Neural cell (in vitro differentiated cells): ENCODE measurements around the gene SLBP. TPM values are rescaled to one million over a fixed set of nuclear protein-coding genes. Genes with fewer than 3 reads are reported as not detected.

Source experiments
- H2AFZ ChIP-seq: fragments of 200-600, 300-800 bp; sonication (generic), shearing (Covaris generic); 2 replicates; pipeline ENCODE4 v1.6.0; 2014; ENCODE audit warnings: low read depth, mild to moderate bottlenecking, antibody characterized with exemption, low read length, moderate library complexity
- H3F3A ChIP-seq: fragments of 200-600 bp; shearing (Covaris generic); 2 replicates; pipeline ENCODE4 v1.6.1; 2016; ENCODE audit warnings: mild to moderate bottlenecking, moderate library complexity, mixed read lengths, antibody characterized with exemption, low read length; ENCODE audit not compliant: insufficient read depth, poor library complexity, severe bottlenecking
- H3K27ac ChIP-seq: fragments of 200-600, 300-800 bp; sonication (generic), shearing (Covaris generic); 2 replicates; pipeline ENCODE4 v1.5.1; 2014; ENCODE audit warnings: mild to moderate bottlenecking, low read length, moderate library complexity
- H3K27me3 ChIP-seq: fragments of 300-800, 200-600 bp; sonication (generic), shearing (Covaris generic); 2 replicates; pipeline ENCODE4 v1.6.0; 2014; ENCODE audit warnings: mild to moderate bottlenecking, low read depth, low read length, moderate library complexity; ENCODE audit not compliant: insufficient read depth
- H3K36me3 ChIP-seq: fragments of 300-800, 200-600 bp; sonication (generic), shearing (Covaris generic); 2 replicates; pipeline ENCODE4 v1.5.1; 2014; ENCODE audit warnings: mild to moderate bottlenecking, antibody characterized with exemption, low read length, moderate library complexity; ENCODE audit not compliant: insufficient read depth
- H3K4me2 ChIP-seq: fragments of 300-800, 200-600 bp; sonication (generic), shearing (Covaris generic); 2 replicates; pipeline ENCODE4 v1.6.0; 2014; ENCODE audit warnings: mild to moderate bottlenecking, low read length
- H3K4me3 ChIP-seq: fragments of 300-800, 200-600 bp; sonication (generic), shearing (Covaris generic); 2 replicates; pipeline ENCODE4 v1.5.1; 2014; ENCODE audit warnings: mild to moderate bottlenecking, low read length, moderate library complexity
- H3K79me2 ChIP-seq: fragments of 200-600 bp; shearing (Covaris generic); replicated peaks from 2 replicates; pipeline ENCODE4 v1.6.0; 2014; ENCODE audit warnings: mild to moderate bottlenecking, low read length, moderate library complexity; ENCODE audit not compliant: insufficient read depth
- H3K9ac ChIP-seq: fragments of 300-800, 200-600 bp; sonication (generic), shearing (Covaris generic); 2 replicates; pipeline ENCODE4 v1.6.1; 2016; ENCODE audit warnings: mild to moderate bottlenecking, low read length, mixed read lengths
- H3K9me2 ChIP-seq: fragments of 200-600 bp; shearing (Covaris generic); 2 replicates; pipeline ENCODE4 v1.6.1; 2016; ENCODE audit warnings: mild to moderate bottlenecking, low read length, mixed read lengths; ENCODE audit not compliant: insufficient read depth
- H3K9me3 ChIP-seq: fragments of 200-600, 300-800 bp; sonication (generic), shearing (Covaris generic); 2 replicates; pipeline ENCODE4 v1.6.1; 2016; ENCODE audit warnings: mild to moderate bottlenecking, mixed run types, low read length, moderate library complexity, mixed read lengths
- H4K20me1 ChIP-seq: fragments of 200-600 bp; shearing (Covaris generic); 2 replicates; pipeline ENCODE4 v1.6.1; 2016; ENCODE audit warnings: mild to moderate bottlenecking, mixed run types; ENCODE audit not compliant: insufficient read depth
- EP300 ChIP-seq: fragments of 450-650 bp; conservative IDR thresholded peaks from 2 replicates; pipeline ENCODE4 v1.6.1; 2014; ENCODE audit warnings: antibody characterized with exemption, mild to moderate bottlenecking, moderate library complexity; ENCODE audit not compliant: poor library complexity, severe bottlenecking
- EZH2 ChIP-seq: fragments of 200-600, 300-800 bp; shearing (Covaris generic), sonication (generic); IDR thresholded peaks from 2 replicates; pipeline ENCODE4 v1.6.1; 2014; ENCODE audit warnings: antibody characterized with exemption, low read length, borderline replicate concordance, mild to moderate bottlenecking; ENCODE audit not compliant: insufficient read depth, poor library complexity, severe bottlenecking
- MXI1 ChIP-seq: fragments of 450-650 bp; conservative IDR thresholded peaks from 2 replicates; pipeline ENCODE4 v1.6.1; 2014; ENCODE audit warnings: antibody characterized with exemption, mild to moderate bottlenecking; ENCODE audit not compliant: poor library complexity, severe bottlenecking
- POLR2AphosphoS5 ChIP-seq: IDR thresholded peaks from 2 replicates; pipeline ENCODE4 v1.6.1; 2012
- RAD21 ChIP-seq: fragments of 450-650 bp; conservative IDR thresholded peaks from 2 replicates; pipeline ENCODE4 v1.6.1; 2014; ENCODE audit warnings: antibody characterized with exemption, mild to moderate bottlenecking, moderate library complexity
- SMC3 ChIP-seq: fragments of 450-650 bp; conservative IDR thresholded peaks from 2 replicates; pipeline ENCODE4 v1.6.1; 2014; ENCODE audit warnings: antibody characterized with exemption, mild to moderate bottlenecking, moderate library complexity; ENCODE audit not compliant: poor library complexity
- TAF1 ChIP-seq: IDR thresholded peaks from 2 replicates; pipeline ENCODE4 v1.6.1; 2012; ENCODE audit warnings: low read depth
- polyA plus RNA-seq: library from polyadenylated mRNA; depleted of rRNA; stranded (reverse); fragments of >200 nt; gene quantifications from 2 replicates; pipeline ENCODE4 v1.2.3, GENCODE V29; 2014
- TF ChIP-seq, protein P1 (sequence below): IDR thresholded peaks from 2 replicates; pipeline ENCODE4 v1.6.1; 2012; ENCODE audit warnings: borderline replicate concordance
- TF ChIP-seq, protein P2 (sequence below): fragments of 450-650 bp; IDR thresholded peaks from 2 replicates; pipeline ENCODE4 v1.5.1; 2014; ENCODE audit warnings: antibody characterized with exemption, mild to moderate bottlenecking, moderate library complexity; ENCODE audit not compliant: poor library complexity, severe bottlenecking

Gene SLBP
- polyA plus RNA-seq, 1 donor from 2014 or later, result 111 TPM

DNA sequence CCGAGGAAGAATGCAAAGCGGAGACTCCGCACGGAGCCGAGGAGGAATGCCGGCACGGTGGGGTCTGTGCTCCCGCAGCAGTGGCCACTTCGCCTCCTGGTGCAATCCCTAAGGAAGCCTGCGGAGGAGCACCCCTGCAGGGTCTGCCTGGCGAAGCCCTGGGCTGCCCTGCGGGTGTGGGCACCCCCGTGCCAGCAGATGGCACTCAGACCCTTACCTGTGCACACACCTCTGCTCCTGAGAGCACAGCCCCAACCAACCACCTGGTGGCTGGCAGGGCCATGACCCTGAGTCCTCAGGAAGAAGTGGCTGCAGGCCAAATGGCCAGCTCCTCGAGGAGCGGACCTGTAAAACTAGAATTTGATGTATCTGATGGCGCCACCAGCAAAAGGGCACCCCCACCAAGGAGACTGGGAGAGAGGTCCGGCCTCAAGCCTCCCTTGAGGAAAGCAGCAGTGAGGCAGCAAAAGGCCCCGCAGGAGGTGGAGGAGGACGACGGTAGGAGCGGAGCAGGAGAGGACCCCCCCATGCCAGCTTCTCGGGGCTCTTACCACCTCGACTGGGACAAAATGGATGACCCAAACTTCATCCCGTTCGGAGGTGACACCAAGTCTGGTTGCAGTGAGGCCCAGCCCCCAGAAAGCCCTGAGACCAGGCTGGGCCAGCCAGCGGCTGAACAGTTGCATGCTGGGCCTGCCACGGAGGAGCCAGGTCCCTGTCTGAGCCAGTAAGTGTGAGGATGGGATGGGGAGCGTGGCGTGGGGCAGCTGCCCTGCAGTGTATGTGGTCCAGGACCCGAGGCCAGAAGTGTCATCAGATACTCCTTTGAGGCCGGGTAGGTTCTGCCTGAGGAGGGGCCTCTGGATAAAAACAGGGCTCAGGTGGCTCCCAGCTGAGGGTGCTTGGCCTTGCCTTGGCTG, 16.2 kb upstream of the SLBP start:
- Histone ChIP-seq H2AFZ (no peak overlapping the region), H3K9me3 (no peaks in the 10 kb centered on the region), H3F3A (no peaks in the 10 kb centered on the region), H3K9ac (no peak overlapping the region), H3K4me2 (no peak overlapping the region), H3K27me3 (no peaks in the 10 kb centered on the region), H3K36me3 (no peaks in the 10 kb centered on the region), H3K27ac (no peak overlapping the region), H4K20me1 (no peaks in the 10 kb centered on the region), H3K79me2 (no peaks in the 10 kb centered on the region), H3K9me2 (no peaks in the 10 kb centered on the region), H3K4me3 (no peak overlapping the region)
- TF ChIP-seq, protein P1, sequence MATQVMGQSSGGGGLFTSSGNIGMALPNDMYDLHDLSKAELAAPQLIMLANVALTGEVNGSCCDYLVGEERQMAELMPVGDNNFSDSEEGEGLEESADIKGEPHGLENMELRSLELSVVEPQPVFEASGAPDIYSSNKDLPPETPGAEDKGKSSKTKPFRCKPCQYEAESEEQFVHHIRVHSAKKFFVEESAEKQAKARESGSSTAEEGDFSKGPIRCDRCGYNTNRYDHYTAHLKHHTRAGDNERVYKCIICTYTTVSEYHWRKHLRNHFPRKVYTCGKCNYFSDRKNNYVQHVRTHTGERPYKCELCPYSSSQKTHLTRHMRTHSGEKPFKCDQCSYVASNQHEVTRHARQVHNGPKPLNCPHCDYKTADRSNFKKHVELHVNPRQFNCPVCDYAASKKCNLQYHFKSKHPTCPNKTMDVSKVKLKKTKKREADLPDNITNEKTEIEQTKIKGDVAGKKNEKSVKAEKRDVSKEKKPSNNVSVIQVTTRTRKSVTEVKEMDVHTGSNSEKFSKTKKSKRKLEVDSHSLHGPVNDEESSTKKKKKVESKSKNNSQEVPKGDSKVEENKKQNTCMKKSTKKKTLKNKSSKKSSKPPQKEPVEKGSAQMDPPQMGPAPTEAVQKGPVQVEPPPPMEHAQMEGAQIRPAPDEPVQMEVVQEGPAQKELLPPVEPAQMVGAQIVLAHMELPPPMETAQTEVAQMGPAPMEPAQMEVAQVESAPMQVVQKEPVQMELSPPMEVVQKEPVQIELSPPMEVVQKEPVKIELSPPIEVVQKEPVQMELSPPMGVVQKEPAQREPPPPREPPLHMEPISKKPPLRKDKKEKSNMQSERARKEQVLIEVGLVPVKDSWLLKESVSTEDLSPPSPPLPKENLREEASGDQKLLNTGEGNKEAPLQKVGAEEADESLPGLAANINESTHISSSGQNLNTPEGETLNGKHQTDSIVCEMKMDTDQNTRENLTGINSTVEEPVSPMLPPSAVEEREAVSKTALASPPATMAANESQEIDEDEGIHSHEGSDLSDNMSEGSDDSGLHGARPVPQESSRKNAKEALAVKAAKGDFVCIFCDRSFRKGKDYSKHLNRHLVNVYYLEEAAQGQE, result no peak
- no peak for TF ChIP-seq MXI1
- TF ChIP-seq EZH2, result no peak
- no peak for TF ChIP-seq POLR2AphosphoS5
- no peak for TF ChIP-seq SMC3
- TF ChIP-seq, protein P2, sequence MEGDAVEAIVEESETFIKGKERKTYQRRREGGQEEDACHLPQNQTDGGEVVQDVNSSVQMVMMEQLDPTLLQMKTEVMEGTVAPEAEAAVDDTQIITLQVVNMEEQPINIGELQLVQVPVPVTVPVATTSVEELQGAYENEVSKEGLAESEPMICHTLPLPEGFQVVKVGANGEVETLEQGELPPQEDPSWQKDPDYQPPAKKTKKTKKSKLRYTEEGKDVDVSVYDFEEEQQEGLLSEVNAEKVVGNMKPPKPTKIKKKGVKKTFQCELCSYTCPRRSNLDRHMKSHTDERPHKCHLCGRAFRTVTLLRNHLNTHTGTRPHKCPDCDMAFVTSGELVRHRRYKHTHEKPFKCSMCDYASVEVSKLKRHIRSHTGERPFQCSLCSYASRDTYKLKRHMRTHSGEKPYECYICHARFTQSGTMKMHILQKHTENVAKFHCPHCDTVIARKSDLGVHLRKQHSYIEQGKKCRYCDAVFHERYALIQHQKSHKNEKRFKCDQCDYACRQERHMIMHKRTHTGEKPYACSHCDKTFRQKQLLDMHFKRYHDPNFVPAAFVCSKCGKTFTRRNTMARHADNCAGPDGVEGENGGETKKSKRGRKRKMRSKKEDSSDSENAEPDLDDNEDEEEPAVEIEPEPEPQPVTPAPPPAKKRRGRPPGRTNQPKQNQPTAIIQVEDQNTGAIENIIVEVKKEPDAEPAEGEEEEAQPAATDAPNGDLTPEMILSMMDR, result no peak

DNA sequence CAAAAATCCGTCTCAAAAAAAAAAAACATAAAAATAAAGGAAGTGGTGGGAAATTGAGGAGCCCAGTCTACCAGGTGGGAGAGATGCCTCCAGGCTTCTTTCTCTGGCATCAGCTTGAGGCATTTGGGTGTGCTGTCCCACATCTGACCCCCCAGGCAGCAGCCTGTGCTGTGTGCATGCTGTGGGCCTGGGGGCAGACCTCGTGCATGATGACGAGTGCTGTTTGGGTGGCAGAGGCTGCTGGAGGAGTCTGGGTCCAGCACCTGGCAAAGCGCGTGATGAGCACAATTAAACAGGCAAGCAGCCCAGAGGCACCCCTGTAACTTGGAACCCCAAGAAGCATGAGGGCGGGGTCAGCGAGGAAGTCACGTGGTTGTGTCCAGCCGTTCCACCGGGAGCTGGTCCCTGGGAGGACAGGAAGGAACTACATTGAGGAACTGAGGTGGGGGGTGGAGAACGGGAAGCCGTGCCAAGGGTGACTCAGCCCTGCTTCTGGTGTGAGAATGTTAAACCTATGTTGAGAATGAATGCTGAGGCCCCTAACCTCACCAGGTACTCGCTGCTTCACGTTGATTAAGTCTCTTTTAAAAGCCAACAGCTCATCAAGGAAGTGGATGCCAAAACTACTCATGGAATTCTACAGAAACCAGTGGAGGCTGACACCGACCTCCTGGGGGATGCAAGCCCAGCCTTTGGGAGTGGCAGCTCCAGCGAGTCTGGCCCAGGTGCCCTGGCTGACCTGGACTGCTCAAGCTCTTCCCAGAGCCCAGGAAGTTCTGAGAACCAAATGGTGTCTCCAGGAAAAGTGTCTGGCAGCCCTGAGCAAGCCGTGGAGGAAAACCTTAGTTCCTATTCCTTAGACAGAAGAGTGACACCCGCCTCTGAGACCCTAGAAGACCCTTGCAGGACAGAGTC, 15.3 kb upstream of the SLBP start:
- no peak for TF ChIP-seq MXI1
- TF ChIP-seq, protein P2, result no peak
- TF ChIP-seq POLR2AphosphoS5, result no peak
- no peak for TF ChIP-seq SMC3
- no peak for TF ChIP-seq RAD21
- no peak for TF ChIP-seq EZH2
- no peak for TF ChIP-seq EP300
- TF ChIP-seq, protein P1, result no peak
- no peak for TF ChIP-seq TAF1
- Histone ChIP-seq H3K9me3 (no peaks in the 10 kb centered on the region), H2AFZ (no peak overlapping the region), H3K4me3 (no peak overlapping the region), H3K4me2 (no peak overlapping the region), H3K9ac (no peak overlapping the region), H3F3A (no peaks in the 10 kb centered on the region), H3K79me2 (peaks cover 6% of the 10 kb centered on the region), H3K27ac (no peak overlapping the region), H4K20me1 (no peaks in the 10 kb centered on the region), H3K9me2 (no peaks in the 10 kb centered on the region), H3K36me3 (no peaks in the 10 kb centered on the region), H3K27me3 (no peaks in the 10 kb centered on the region)
